Panc1 (cell line): ENCODE measurements around the gene SOX30.

ENCODE experiments used
- POLR2AphosphoS5 ChIP-seq: IDR thresholded peaks from 2 replicates; pipeline ENCODE4 v1.6.1; 2012; ENCODE audit warnings: mild to moderate bottlenecking, low read depth, low read length, moderate library complexity
- TF ChIP-seq, protein P1 (sequence below): fragments of 450-650 bp; IDR thresholded peaks from 2 replicates; pipeline ENCODE4 v1.5.1; 2017; ENCODE audit warnings: mild to moderate bottlenecking
- TF ChIP-seq, protein P2 (sequence below), 2 experiments: IDR thresholded peaks; 2 replicates each; pipeline ENCODE4 v1.6.1; 2011 to 2012; ENCODE audit warnings: low read depth in 2 of 2, control low read depth in 1 of 2, low read length in 1 of 2, mild to moderate bottlenecking in 1 of 2, moderate library complexity in 1 of 2; ENCODE audit not compliant: insufficient read depth in 1 of 2

GRCh38 chr5:157681048-157681447 is 28.8 kb upstream of the SOX30 start:
- TF ChIP-seq, protein P1, sequence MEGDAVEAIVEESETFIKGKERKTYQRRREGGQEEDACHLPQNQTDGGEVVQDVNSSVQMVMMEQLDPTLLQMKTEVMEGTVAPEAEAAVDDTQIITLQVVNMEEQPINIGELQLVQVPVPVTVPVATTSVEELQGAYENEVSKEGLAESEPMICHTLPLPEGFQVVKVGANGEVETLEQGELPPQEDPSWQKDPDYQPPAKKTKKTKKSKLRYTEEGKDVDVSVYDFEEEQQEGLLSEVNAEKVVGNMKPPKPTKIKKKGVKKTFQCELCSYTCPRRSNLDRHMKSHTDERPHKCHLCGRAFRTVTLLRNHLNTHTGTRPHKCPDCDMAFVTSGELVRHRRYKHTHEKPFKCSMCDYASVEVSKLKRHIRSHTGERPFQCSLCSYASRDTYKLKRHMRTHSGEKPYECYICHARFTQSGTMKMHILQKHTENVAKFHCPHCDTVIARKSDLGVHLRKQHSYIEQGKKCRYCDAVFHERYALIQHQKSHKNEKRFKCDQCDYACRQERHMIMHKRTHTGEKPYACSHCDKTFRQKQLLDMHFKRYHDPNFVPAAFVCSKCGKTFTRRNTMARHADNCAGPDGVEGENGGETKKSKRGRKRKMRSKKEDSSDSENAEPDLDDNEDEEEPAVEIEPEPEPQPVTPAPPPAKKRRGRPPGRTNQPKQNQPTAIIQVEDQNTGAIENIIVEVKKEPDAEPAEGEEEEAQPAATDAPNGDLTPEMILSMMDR: no peak
- TF ChIP-seq, protein P2, sequence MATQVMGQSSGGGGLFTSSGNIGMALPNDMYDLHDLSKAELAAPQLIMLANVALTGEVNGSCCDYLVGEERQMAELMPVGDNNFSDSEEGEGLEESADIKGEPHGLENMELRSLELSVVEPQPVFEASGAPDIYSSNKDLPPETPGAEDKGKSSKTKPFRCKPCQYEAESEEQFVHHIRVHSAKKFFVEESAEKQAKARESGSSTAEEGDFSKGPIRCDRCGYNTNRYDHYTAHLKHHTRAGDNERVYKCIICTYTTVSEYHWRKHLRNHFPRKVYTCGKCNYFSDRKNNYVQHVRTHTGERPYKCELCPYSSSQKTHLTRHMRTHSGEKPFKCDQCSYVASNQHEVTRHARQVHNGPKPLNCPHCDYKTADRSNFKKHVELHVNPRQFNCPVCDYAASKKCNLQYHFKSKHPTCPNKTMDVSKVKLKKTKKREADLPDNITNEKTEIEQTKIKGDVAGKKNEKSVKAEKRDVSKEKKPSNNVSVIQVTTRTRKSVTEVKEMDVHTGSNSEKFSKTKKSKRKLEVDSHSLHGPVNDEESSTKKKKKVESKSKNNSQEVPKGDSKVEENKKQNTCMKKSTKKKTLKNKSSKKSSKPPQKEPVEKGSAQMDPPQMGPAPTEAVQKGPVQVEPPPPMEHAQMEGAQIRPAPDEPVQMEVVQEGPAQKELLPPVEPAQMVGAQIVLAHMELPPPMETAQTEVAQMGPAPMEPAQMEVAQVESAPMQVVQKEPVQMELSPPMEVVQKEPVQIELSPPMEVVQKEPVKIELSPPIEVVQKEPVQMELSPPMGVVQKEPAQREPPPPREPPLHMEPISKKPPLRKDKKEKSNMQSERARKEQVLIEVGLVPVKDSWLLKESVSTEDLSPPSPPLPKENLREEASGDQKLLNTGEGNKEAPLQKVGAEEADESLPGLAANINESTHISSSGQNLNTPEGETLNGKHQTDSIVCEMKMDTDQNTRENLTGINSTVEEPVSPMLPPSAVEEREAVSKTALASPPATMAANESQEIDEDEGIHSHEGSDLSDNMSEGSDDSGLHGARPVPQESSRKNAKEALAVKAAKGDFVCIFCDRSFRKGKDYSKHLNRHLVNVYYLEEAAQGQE (IDR thresholded peaks at IDR 0.05; ENCODE audit: insufficient read depth in 1 of 2, low read depth in 2 of 2, low read length in 1 of 2): no peak
- no peak for TF ChIP-seq POLR2AphosphoS5
